Activated T-cell treated with anti-CD3 and anti-CD28 coated beads for 48 hours (primary cell): ENCODE data around the gene AKT1.
A peak's percentile ranks its signal among the peaks of the same experiment; 100 is the strongest.

ENCODE experiments used
- DNase-seq: peaks from one replicate; pipeline ENCODE4 v3.0.0-alpha.2; 2020; ENCODE audit warnings: low read depth

AKT1 gene

DNA sequence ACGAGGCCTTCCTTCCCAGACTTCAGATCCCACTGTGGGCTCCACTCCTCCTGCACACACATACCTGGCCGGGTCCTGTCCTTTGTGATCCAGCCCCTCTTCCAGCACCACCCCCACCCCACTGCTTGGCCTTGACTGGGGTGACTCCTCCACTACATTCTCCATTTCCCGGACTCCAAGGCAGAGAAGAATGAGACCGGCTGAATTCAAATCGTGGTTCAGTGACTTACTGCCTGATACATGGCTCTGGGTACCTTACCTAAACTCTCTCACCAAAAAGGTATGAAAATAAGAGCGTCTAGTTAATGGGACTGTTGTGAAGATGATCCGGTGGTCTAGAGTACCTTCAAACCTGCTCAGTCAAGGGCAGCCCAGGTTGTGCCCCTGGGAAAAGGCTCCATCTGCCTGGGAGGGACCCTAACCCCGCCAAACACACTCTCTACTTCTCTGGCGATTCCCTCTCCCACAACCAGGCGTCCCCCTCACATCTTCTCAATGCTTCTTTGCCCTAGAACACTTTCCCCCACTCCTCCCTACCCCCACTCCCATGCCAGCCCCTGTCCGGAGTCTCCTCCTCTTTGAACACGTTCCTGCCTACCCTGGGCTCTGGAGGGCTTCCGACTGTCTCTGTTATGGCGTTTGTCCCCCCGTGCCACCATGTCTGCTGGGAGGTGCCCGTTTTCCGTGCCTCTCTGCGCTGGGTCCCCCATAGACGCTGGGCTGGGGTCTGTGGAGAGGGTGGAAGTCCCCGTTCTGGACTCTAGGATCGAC is 3.9 kb upstream of the AKT1 start:
- no peak for DNase-seq

GRCh38 chr14:104798300-104799243 is 3.0 kb upstream of the AKT1 start:
- DNase-seq, result no peak

DNA sequence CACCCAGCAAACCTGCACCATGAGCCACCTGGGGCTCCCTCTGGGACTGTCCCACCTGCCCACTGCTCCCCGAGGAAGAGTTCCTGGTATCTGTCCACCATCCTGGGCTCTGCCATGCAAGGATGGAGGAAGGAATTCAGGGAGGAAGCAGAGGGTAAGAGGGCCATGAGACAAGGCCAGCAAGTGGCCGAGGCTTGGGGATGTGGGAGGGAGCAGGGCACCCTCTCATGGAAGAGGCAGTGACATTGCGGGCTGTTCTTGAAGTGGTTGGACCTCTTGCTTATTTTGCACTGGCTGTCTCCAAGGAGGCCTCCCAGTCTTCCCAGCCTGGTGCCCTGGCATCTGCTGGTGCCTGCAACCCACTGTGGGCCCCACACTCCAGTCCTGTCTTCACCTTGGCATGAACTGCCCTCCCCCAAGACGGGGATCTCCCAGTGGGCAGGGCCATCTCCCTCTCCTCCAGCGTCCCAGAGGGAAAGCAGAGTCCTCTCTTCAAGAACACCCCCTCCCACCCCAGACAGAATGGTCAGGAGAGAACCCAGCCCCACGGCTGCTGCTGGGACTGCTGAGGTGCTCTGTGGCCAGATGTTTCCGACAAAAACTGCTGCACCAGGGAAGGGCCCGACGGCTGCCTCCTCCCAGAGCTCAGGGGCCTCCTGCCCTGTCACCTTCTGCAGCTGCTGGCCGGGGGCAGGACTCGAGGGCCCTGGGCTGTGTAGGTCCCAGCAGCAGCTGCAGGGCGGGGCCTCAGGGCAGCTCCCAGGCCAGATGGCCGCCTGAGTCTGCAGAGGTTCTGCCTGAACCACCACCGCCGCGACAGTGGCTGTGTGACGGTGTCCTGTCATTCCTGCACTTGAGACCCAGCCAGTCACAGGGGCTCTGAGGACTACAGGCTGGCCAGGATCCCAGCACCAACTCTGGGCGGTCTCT is 1.8 kb upstream of the AKT1 start:
- DNase-seq, result no peak

- DNase-seq, result no peak
These were observed 1.1 kb upstream of the AKT1 start for GRCh38 chr14:104796687-104797081.

- peak; percentile 53 for DNase-seq
These were observed 486 bp upstream of the AKT1 start for GRCh38 chr14:104795781-104796686.

GRCh38 chr14:104794631-104794992 is 936 bp downstream of the AKT1 start:
- DNase-seq, result no peak

GRCh38 chr14:104794099-104794498 is 1.4 kb downstream of the AKT1 start:
- DNase-seq, result peak; percentile 47

DNA sequence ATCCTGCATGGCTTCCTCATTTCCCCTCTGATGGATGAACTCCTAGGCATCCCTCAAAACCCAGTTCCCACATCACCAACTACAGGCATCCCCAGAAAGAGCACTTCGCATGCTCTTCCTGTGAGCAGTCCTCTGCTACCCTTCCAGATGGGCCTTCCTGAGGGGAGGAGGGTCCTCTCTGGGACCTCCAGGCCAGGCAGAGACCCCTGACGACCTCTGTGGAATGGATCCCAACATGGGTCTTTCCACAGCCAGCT is 1.9 kb downstream of the AKT1 start:
- no peak for DNase-seq

GRCh38 chr14:104792945-104793702 is 2.4 kb downstream of the AKT1 start:
- DNase-seq, result no peak

- DNase-seq, result no peak
These were observed 3.3 kb downstream of the AKT1 start for GRCh38 chr14:104792101-104792884.

DNA sequence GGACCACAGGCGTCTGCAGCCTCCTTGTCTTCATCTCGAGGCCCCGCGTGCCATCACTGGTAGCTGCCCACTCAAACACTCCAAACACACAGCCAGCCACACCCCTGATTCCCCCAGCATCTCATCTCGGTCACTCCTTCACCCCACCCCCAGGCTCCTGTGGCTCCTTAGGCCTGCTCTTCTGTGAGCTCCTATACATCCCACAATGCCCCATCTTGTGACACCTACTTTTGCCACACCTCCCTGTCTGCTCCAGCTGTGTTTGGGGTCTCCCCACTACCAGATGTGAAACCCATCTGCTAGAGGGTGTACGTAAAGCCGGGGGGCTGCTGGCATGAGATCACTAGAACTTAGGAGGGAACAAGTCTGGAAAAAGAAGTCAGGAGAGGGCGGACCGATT is 4.1 kb downstream of the AKT1 start:
- DNase-seq, result no peak

GRCh38 chr14:104789752-104790743 is 5.5 kb downstream of the AKT1 start:
- no peak for DNase-seq

DNA sequence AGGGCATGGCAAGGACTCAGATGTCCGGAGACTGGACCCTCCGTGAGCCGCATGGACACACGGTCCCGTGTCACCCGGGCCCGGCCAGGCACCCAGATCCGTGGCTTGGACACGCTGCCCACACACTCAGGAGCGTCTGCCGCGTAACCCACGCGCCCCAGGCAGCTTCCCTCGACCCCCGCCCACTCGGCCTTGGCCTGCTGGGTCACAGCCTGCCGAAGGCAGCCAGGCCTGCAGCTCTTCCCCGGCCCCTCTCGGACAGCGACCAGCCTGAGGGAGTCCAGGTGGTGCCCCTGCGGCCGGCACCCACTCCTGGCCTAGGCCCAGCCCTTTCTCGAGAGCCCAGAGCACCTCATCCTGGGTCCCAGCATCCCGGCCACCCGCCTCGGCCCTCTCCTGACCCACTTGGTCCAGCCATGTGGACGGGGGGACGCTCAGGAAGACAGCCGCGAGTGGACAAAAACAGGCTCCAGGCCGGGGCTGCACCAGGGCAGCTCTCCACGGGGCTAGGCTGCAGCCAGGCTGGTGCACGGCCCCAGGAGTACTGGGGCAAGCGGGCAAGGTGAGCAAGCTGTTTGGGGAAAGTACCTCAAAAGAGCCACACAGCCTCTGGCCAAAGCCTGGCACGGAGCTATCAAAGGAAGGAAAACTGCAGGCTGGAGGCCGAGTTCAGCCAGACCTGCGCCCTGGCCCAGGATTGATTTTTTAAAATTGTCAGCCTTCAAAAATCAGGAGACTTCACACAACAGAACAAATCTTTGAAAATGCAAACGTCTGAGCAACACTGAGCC is 6.5 kb downstream of the AKT1 start:
- no peak for DNase-seq

DNA sequence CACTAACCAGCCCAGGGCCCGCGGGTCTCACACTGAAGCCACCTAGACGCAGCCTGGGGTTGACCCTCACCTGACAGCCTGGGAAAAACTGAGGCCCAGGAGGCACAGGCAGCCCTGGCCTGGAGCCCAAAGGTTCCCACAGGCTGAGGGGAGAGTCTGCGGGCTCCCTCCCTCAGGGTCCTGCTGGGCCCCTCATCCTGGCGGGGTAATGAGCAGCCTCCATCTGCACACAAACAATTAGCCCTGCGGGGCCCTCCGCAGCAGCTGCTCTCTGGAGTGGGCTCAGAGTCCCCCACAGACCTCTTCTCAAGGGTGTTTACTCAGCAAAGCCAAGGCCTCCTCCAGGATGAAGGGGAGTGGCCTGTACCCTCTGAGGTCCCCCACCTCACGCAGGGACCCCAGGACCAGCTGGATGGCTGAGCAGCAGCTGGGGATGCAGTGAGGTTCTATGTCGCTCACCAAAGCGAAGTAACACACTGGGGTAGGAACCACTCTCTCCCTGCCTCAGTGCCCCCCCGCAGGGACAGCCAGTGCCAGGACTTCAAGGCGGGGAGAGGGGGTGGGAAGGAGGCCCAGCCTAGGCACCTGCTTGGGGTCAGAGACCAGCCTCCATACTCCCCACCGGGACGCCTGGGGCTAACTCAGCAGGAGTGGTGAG is 7.3 kb downstream of the AKT1 start:
- DNase-seq, result no peak

- no peak for DNase-seq
These were observed 7.8 kb downstream of the AKT1 start for GRCh38 chr14:104787736-104788135.

DNA sequence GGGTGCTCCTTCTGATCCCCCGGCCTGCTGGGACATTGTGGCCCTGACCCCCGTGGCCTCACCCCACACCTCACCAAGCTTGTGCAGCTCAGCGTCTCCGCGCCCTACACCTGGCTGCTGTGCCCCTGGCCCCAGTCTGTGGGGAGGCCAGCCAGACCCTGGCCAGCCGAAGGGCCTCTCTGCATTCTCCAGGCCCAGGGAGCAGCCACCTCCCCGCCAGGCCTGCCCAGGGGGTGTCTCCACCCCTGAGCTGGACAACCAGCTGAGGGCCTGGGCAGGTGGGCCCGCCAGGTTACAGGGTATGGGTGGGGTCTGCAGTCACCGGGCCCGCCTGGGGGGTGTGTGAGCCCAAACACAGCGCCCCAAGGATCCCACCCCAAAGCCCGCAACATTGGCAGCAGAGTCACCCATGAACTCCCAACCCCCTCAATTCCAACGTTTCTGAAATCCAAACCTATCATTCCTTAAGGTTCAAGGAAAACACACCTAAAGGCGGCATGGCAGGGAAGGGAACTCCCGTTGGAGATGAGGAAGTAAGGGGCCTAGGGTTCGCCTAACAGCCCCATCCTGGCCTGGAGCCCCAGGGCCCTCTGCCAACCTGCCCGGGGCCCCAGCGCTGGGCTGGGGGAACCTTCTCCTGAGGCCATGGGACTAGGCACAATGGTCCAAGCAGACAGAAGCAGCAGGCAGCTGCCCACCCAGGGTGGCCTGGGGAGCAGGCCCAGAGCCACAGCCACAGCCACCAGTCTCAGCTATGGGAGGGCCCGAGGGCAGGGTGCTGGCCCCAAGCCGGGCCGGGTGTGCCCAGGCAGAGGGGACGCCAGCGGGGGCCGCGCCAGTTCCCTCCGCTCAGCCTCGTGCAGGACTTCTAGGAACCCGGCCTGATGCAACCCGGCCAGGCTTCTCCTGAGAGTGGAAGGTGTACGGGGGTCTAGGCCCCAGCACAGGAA is 8.5 kb downstream of the AKT1 start:
- no peak for DNase-seq
